Ovary (tissue), 9 donors: ENCODE results near the gene CRKL. TPM values are rescaled to one million over a fixed set of nuclear protein-coding genes. Genes with fewer than 3 reads are reported as not detected.

Experiments
- DNase-seq, 5 donors: peaks; one replicate each; pipeline ENCODE4 v3.0.0-alpha.2; 2019 to 2020
- H3K27ac ChIP-seq, 2 donors: fragments of 200-600 bp; one replicate each; pipeline versions ENCODE4 v1.5.1 to v1.8.0; 2019 to 2022
- H3K27me3 ChIP-seq: fragments of 200-600 bp; one replicate; pipeline ENCODE4 v1.8.0; 2022
- H3K36me3 ChIP-seq: fragments of 200-600 bp; sonication (generic); one replicate; pipeline ENCODE4 v1.5.1; 2019
- H3K4me1 ChIP-seq: one replicate; pipeline ENCODE4 v1.8.1; 2013; ENCODE audit warnings: mild to moderate bottlenecking, moderate library complexity; ENCODE audit not compliant: insufficient read depth
- H3K4me3 ChIP-seq: fragments of 200-600 bp; sonication (generic); one replicate; pipeline ENCODE4 v1.5.1; 2017
- H3K9me3 ChIP-seq, 2 donors: fragments of 200-600 bp in 1 of 2; sonication (generic) in 1 of 2; one replicate each; pipeline versions ENCODE4 v1.5.1 to v1.8.1; 2013 to 2019; ENCODE audit warnings: mild to moderate bottlenecking in 1 of 2, moderate library complexity in 1 of 2
- EP300 ChIP-seq: sonication (generic); formaldehyde crosslinking; IDR thresholded peaks from one replicate; pipeline ENCODE4 v1.6.1; 2017; ENCODE audit warnings: antibody characterized with exemption
- POLR2A ChIP-seq: fragments of 450-650 bp; IDR thresholded peaks from one replicate; pipeline ENCODE4 v1.6.1; 2017; ENCODE audit warnings: antibody characterized with exemption, mild to moderate bottlenecking, moderate library complexity
- WGBS, 3 donors: extraction: QIAGEN DNeasy Blood & Tissue Kit in 1 of 3; methylation state at CpG; one replicate each; pipeline versions ENCODE4 v1.1.5 to v1.1.7; 2013 to 2017; 5-methylcytosine and 5-hydroxymethylcytosine counted together
- intact Hi-C, 4 donors: fragments of 100-400 bp; cut with DNase I; formaldehyde crosslinking; loops; one replicate each; pipeline versions ENCODE4 v1.11.0 to v1.15.1; 2022 to 2023
- polyA plus RNA-seq, 2 donors: library from polyadenylated mRNA; stranded (reverse); fragments of 200-250 nt in 1 of 2; fragments of 350-450 nt in 1 of 2; fragmentation: Illumina TruSeq in 1 of 2; extraction: RNeasy Lipid Tissue Mini Kit (QIAGEN cat#74804) in 1 of 2; gene quantifications; one replicate each; pipeline ENCODE4 v1.2.3, GENCODE V29; 2013 to 2014
- total RNA-seq, 7 donors: library from RNA; depleted of rRNA in 2 of 7; stranded (reverse); fragments of >200 nt in 2 of 7; fragmentation: NEBNext Ultra II Directional in 3 of 7; extraction: Animal tissue kit (Norgen Biotek cat#: 25700) in 3 of 7; gene quantifications; one replicate each; pipeline versions ENCODE4 v1.1.0 to v1.2.4, GENCODE V29; 2016 to 2023
- TF ChIP-seq, protein P1 (sequence below), 3 donors: fragments of 450-650 bp in 2 of 3; fragments of 200-600 bp in 1 of 3; IDR thresholded peaks; one replicate each; pipeline versions ENCODE4 v1.5.1 to v1.8.0; 2016 to 2022; ENCODE audit warnings: antibody characterized with exemption in 3 of 3, mild to moderate bottlenecking in 1 of 3
- donor health status: DM: no; HTN: no; CAD: no; lungs with moderate emphysema.
- donor health status: DM: no; HTN: no; CAD: no.
- donor health status: Bipolar disorder and iron deficiency.
- donor health status: DM: yes; HTN: yes; CAD: no.
- donor health status: DM: no; HTN: no; CAD: no.
- donor health status: DM: yes; HTN: yes; CAD: no.

Gene CRKL
- total and polyA plus RNA-seq, 9 donors, result 22.7 to 71.5 (median 51.5) TPM

DNA sequence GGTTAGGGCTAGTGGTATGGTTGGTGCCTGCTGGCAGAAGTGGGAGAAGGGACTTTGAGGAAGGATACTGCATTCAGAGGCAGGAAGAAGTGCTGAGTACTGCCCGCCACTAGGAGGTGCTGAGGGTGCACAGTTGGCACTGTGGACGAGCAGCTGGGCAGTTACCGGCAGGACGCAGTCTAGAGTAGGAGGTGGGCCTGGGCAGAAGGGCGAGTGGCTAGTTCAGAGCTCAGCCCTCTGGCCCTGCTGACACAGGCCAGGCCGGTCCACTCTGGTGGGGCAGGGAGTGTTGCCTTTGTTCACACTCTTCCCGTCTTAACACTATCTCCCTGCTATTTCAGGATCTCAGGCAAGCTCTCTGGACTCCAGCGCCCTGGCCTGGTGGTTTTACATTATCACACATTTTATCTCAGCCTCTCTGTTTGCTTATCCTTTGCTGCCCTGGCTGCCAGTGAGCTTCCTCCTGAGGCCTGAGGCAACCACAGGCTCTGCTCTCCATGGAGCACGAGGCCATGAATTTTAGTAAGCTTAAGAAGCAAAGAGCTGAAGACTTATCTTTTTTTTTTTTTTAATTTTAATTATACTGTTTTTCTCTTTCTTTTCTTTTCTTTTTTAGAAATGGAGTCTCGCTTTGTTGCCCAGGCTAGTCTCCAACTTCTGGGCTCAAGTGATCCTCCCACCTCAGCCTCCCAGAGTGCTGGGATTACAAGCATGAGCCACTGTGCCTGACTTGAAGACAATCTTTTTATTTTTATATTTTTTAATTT, 31.5 kb upstream of the CRKL start:
- TF ChIP-seq, protein P1, sequence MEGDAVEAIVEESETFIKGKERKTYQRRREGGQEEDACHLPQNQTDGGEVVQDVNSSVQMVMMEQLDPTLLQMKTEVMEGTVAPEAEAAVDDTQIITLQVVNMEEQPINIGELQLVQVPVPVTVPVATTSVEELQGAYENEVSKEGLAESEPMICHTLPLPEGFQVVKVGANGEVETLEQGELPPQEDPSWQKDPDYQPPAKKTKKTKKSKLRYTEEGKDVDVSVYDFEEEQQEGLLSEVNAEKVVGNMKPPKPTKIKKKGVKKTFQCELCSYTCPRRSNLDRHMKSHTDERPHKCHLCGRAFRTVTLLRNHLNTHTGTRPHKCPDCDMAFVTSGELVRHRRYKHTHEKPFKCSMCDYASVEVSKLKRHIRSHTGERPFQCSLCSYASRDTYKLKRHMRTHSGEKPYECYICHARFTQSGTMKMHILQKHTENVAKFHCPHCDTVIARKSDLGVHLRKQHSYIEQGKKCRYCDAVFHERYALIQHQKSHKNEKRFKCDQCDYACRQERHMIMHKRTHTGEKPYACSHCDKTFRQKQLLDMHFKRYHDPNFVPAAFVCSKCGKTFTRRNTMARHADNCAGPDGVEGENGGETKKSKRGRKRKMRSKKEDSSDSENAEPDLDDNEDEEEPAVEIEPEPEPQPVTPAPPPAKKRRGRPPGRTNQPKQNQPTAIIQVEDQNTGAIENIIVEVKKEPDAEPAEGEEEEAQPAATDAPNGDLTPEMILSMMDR (IDR thresholded peaks at IDR 0.05), result peak; percentile 31 to 70 (median 57)
- no peak for TF ChIP-seq EP300
- no peak for TF ChIP-seq POLR2A
- Histone ChIP-seq H3K36me3 (no peaks in the 10 kb centered on the region), H3K9me3 (no peaks in the 10 kb centered on the region), H3K27ac (no peak overlapping the region), H3K4me3 (no peak overlapping the region), H3K27me3 (no peaks in the 10 kb centered on the region), H3K4me1 (no peaks in the 10 kb centered on the region)
- intact Hi-C loops, result loop anchor here in 1 of 4 donors (10.0 kb wide), 1 partner anchor 219 kb away; no protein-coding TSS in a partner anchor
- WGBS, 3 donors, result 41 to 43% (median 42%) methylated on average over 10 of the region's 10 CpGs
- DNase-seq, result peak; percentile 55 to 84 (median 74)

- no peak for DNase-seq
- no peaks in the 10 kb centered on the region for H3K4me1 ChIP-seq
- intact Hi-C loops, result loop anchor here in 1 of 4 donors (10.0 kb wide), 1 partner anchor 217 kb away; no protein-coding TSS in a partner anchor
- WGBS, 3 donors, result 82 to 89% (median 86%) methylated on average over 5 of the region's 5 CpGs
- no peaks in the 10 kb centered on the region for H3K9me3 ChIP-seq
- H3K27ac ChIP-seq, result no peak overlapping the region
- no peak overlapping the region for H3K4me3 ChIP-seq
- no peaks in the 10 kb centered on the region for H3K27me3 ChIP-seq
- TF ChIP-seq EP300, result no peak
- no peak for TF ChIP-seq POLR2A
- TF ChIP-seq, protein P1 (IDR thresholded peaks at IDR 0.05), result no peak
- H3K36me3 ChIP-seq, result no peaks in the 10 kb centered on the region
Measured at GRCh38 chr22:20887375-20887774, 29.8 kb upstream of the CRKL start.

DNA sequence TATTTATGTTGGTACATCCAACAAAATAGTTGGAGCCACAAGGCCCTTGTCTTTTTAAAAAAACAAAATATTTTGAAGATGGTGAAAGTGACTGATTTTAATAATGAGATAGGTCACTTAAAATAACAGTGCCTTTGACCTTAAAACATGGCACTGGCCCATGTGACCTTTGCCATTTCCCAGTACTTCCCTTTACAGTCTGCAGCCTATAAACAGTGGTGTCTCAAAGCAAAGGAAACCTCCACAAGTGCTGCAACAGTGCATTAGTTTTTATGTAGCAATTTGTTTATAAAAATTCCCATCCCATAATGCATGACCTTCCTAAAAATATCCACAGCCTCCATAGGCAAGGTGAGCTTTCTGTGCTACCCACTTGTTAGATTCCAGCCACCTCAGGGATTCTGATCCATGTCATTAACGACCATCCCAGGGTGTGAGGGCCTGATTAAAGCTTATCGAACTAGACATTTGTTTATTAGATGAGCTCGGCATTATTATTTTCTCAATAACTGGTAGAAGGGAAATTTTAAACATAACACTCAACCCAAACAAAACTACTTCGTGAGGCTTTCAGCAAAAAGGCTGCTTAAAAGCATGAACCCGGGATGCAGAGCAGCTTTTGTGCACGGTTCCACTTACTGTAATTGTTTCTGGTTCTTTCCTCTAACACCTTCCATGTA, 28.0 kb upstream of the CRKL start:
- H3K36me3 ChIP-seq, result no peaks in the 10 kb centered on the region
- H3K27ac ChIP-seq, result no peak overlapping the region
- no peaks in the 10 kb centered on the region for H3K4me1 ChIP-seq
- no peaks in the 10 kb centered on the region for H3K27me3 ChIP-seq
- TF ChIP-seq EP300 (no peak), POLR2A (no peak)
- TF ChIP-seq, protein P1 (IDR thresholded peaks at IDR 0.05), result no peak
- H3K9me3 ChIP-seq, result no peaks in the 10 kb centered on the region
- intact Hi-C loops, result loop anchor here in 1 of 4 donors (10.0 kb wide), 1 partner anchor 216 kb away; no protein-coding TSS in a partner anchor
- DNase-seq, result no peak
- 71 to 83% (median 83%) methylated on average over 6 of the region's 6 CpGs for WGBS, 3 donors
- H3K4me3 ChIP-seq, result no peak overlapping the region

GRCh38 chr22:20889904-20890540, 27.2 kb upstream of the CRKL start:
- intact Hi-C loops, result loop anchor here in 1 of 4 donors (10.0 kb wide), 2 partner anchors 215 to 1415 kb away; no protein-coding TSS in a partner anchor
- 85 to 95% (median 90%) methylated on average over 13 of the region's 13 CpGs for WGBS, 3 donors
- Histone ChIP-seq H3K4me1 (no peaks in the 10 kb centered on the region), H3K9me3 (no peaks in the 10 kb centered on the region), H3K27me3 (no peaks in the 10 kb centered on the region), H3K36me3 (no peaks in the 10 kb centered on the region), H3K27ac (no peak overlapping the region), H3K4me3 (no peak overlapping the region)
- no peak for TF ChIP-seq POLR2A
- TF ChIP-seq, protein P1 (IDR thresholded peaks at IDR 0.05), result no peak
- no peak for TF ChIP-seq EP300
- no peak for DNase-seq
